Kasumi-1 (cell line): ENCODE measurements around the gene CSTF3.
"Not testable (repeated sequence)": the region's sequence is repeated elsewhere in the genome, so short reads cannot be mapped to it uniquely, and the experiment has no call there.

ENCODE experiments used
- DNase-seq, 2 experiments: peaks; one replicate each; lab custom pipeline; 2025; lab: John Stamatoyannopoulos, UW

Gene CSTF3

DNA sequence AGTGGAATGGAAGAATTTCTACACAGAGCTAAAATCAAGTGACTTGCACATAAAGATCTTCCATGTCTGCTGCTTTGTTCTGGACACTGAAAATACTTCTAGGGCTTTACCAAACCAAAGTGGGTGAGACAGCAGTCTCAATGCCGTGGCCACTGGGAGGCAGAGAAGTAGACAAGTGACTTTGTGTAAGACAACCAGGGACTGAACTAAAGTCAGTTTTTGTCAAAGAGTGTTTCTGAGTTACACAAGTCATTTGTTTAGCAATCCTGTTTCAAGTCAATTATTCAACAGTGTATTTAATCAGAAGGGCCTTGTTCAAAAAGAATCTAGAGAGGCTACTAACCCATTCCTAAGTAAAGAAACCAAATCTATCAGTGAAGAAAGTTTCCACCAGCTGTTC is 75.3 kb downstream of the CSTF3 start:
- no peak for DNase-seq

DNA sequence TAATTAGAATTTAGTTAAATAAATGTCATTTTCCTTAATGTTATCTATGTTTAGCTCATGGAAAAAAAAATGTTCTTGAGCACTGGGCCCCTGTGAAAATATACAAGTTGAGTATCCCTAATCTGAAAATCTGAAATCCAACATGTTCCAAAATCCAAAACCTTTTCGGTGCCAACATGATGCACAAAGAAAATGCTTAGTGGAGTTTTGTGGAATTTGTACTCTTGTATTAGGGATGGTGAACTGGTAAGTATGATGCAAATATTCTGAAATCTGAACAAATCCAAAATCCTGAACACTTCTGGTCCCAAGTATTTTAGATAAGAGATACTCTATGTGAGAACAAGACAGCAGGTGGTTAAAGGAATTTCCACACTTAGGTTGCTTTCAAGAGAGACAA is 77.4 kb downstream of the CSTF3 start:
- DNase-seq: no peak

DNA sequence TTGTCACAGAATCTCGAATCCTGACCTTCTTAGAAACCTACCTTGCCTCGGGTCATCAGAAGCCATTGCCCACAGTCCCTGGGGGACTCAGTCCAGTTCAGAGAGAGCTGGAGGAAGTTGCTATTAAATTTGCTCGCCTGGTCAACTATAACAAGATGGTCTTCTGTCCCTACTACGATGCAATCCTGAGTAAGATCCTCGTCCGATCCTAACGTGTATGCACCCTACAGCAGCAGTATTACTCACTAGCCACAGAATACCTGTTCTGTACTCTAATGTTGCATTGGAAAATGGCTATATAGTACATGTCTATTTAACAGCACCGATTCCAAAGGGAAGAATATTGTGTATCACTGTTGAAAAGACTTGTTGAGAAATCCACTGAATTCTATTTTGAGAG is 88.8 kb downstream of the CSTF3 start:
- no peak for DNase-seq

DNA sequence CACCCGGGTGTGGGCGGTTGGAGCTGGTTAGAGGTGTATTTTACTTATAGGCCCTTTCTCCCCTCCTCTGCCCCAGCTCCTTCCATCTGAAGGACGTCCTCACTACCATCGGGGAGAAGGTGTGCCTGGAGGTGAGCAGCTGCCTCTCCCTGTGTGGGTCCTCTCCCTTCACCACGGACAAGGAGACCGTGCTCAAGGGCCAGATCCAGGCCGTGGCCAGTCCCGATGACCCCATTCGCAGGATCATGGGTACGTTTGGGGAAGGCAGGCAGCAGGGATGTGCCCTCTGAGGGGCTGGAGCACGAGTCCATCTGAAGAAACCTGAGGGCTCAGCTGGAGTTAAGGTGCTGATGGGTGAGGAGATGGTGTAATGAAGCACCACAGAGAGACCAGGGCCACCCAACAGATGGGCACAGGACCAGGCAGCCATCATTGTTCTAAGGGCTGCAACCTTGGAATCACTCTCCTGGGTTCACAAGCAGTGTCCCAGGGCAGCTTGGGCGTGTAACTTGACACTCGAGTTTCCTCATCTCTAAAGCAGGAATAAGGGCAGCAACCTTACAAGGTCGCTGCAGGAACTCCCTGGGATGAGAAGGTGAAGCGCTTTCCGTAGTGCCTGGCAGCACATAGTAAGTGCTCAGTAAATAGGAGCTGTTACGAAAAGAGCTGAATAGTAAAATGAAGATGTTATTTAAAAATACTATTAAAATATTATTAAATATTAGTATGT is 92.5 kb downstream of the CSTF3 start:
- no peak for DNase-seq

DNA sequence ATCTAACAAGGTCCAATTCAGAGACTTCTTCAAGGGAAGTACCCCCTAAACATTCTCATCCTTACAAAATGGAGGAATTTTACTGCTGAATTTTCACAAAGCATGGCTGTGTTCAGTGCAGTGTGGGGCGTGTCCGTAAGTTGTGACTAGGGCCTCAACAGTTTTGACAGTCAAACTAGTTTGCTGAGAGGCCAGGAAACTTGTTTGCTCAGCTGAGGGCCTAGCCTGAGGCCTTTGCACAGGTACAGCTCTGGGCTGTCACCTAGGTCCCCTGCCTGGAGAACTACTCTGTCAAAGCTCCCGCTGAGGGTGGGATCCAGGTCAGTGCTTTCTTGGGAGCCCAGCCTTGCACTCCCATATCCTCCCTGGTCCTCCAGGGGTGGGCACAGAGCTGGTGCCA is 94.0 kb downstream of the CSTF3 start:
- no peak for DNase-seq

DNA sequence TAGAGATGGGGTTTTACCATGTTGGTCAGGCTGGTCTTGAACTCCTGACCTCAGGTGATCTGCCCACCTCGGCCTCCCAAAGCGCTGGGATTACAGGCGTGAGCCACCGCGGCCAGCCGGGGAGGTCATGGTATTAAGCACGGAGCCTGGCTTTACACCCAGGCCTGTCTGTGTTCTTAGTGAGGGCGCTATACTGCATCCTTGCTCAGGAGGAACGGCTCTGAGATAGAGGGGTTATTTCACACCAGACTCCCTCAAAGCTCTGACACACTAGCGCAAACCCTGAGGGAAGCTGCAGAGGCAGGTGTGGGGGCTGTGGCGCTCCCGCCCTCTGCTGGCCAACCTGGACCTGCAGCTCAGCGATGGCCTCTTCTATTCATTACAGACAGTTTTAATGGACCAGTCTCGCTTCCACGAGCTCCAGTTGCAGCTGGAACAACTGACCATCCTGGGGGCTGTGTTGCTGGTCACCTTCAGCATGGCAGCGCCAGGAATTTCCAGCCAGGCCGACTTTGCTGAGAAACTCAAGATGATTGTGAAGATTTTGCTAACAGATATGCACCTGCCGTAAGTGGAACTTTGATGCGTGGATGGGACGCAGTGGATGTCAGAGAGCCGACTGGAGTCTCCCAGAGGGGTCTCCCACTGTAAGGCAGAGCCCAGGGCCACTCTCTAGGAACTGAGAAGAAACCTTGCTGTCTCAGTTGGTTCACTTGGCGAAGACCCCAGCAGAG is 95.7 kb downstream of the CSTF3 start:
- peak; percentile 72 to 73 for DNase-seq

DNA sequence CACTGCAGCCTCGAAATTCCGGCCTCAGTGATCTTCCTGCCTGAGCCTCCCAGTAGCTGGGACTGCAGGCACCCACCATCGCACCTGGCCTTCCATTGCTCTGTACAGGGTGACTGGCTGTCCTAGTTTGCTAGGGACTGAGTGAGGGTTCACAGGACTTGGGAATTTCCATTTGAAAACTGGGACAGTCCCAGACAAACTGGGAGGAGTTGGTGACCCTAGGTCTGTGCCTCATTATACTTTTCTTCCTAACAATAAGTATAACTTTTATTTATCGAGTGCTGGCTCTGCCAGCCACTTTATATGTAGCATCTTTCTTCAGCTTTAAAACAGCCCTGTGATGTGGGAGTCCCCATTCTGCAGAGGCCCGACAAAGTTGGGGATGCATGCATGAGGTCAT is 96.4 kb downstream of the CSTF3 start:
- DNase-seq: no peak

DNA sequence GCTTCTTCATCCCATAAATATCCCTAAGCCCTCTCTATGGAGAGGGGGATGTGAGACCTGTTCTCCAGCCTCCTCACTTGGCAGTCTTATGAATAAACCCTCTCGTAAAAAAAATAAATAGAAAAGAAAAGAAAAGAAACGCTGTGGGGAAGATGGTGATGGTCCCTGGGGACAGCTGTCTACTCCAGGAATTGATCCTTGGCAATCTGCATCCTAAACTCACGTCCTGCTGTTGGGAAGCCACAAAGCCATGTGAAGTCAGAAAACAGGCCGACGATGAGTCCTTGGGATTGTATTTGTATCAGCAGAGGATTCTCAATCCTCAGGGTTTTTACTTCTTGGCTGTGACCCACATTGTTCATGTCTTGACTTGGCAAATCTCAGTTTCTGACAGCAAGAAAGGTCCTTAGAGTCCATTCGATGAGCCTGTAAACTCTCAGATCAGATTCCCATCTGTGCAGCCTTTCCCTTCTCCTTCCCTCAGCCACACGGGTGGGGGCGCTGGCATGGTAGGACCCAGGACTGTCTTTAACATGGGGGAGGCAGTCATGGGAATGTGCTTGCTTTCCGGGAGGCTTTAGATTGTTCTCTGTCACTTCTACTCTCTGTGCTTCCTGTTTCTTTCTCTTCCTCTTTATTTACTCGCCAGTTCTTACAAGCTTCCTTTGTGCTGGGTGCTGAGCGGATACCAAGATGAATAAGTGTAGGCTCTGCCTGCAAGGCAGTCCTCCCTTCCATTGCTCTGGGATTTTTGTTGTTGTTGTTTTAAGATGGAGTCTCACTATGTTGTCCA is 97.1 kb downstream of the CSTF3 start:
- peak; percentile 61 to 68 for DNase-seq

DNA sequence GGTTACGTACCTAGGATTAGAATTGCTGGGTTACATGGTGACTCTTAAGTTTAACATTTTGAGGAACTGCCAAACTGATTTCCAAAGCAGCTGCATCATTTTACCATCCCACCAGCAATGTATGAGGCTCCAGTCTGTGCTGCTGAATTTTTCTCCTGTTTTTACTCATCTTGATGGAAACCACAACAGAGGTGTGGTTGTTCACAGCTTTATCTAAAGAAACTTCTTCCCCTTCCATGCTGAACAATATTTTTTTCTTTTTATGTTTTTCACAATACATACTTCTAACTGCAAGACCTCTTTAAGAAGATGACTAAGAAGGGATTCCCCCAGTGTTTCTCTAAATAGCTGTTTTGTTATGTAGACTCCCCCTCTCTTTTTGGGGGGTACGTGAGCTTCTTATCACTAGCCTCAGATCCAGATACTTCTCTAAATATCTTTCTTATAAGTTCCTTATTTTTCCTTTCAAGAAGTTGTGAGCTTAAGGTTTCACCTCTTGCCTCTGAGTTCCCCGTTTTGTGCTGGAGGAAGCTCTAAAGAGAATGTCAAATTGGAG is 97.9 kb downstream of the CSTF3 start:
- peak; percentile 69 to 72 for DNase-seq

DNA sequence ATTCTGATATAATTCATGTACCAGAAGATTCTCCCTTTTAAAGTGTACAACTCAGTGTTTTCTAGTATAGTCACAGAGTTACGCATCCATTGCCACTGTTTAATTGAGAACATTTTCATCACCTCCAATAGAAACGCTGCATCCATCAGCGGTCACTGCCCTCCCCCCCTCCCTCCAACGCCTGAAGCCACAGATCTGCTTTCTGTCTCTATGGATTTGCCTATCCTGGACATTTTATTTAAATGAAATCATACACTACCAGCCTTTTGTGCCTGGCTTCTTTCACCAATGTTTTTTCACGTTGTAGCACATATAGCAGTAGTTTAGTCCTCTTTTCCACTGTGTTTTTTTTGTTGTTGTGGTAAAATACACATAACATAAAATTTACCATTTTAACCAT is 99.1 kb downstream of the CSTF3 start:
- no peak for DNase-seq

DNA sequence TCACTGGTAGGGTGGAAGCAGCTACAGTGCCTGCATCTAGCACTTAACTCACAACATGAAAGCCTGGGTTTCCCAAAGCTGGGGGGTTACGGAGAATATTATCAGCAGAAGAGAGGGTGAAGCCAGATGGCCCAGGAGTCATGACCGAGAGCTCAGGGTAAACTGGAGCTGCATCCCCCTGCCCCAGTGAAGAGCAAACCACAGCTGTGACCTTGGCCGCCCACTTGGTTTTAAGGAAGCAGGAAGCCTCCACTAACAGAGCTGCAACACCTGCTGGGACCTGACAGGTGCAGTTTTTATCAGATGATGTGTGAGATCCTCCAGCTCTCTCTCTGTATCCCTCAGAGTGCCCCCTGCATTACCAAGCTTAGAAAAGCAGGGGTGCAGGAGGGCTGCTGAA is 101.0 kb downstream of the CSTF3 start:
- no peak for DNase-seq

DNA sequence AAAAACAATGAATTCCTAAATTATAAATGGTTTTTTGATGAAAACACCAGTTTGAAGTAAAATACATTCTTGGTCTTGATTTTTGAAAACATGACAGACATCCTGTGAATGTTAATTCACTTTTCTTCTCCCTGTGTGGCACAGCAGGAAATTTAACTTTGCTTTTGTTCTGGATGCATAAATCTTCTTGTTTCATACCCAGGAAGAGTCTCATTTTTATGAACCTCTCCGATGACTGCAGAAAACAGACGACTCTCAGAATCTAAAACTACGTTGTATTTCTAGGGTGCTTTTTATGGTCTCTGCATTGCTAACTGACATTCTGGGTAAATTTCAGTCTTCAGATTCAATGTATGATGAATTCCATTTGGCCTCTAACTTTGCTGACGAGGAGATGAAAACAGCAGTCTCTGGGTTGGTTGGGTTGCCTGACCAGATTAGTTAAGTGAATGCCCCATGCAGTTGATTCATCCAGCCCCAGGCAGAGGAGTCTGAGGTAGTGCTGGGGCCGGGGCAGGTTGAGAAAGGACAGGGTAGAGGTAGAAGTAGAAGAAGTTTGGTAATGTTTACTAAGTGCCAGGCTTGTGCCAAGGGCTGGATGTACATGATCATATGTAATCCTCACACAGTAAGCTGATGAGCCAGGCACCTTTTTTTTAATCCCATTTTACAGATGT is 101.8 kb downstream of the CSTF3 start:
- no peak for DNase-seq

DNA sequence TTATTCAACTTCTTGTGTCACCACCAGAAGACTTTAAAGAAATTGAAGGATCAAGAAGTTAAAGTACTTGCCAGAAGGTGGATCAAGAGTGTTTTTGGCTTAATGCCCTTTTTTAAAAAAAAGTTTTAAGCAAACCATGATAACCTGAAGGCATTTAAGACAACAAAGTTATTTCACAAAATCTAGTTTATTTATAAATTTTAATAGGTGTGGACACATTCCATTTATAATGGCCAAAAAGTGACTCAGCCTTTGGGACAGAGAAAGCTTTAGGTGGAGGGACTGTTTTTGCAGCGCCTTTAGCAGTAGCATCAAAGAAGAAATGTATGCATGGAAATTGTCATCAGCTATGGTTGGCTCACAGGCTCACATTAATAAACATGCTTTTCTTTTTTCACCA is 104.0 kb downstream of the CSTF3 start:
- no peak for DNase-seq

DNA sequence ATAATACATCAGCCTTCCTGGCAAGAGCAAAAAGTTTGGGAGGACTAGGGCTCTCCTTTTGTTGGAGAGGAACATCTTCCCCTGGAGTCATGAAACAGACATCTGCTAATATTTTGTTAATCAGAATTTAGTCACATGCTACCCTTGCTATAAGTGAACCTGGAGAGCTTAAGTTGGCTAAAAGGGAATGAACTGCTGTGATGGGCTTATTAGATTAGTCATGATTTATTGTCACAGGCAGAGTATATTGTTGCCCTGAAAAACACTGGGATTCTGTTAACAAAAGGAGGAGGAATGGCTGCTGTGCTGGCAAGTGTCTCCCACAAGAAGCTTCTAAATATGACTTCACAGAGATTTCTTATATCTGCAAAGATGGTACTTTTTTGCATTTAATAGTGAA is 105.9 kb downstream of the CSTF3 start:
- DNase-seq: no peak

DNA sequence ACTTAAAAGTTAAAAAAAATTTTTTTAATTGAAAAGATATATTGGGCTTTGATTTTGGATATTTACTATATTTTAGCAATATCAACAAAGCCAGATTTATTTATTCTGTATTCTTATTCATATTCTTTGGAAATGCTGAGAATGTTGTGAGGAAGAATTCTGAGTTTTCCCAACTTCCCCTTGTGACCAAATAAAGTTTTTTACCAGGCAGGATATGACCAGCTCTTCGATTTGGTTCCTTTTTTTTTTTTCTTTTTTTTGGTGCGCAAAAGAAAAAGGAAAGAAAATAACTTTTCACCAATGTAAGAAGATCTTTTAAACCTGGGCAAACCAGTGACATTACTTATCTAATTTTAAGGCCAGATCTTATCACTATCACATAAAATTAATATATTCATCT is 109.0 kb downstream of the CSTF3 start:
- DNase-seq: no peak

DNA sequence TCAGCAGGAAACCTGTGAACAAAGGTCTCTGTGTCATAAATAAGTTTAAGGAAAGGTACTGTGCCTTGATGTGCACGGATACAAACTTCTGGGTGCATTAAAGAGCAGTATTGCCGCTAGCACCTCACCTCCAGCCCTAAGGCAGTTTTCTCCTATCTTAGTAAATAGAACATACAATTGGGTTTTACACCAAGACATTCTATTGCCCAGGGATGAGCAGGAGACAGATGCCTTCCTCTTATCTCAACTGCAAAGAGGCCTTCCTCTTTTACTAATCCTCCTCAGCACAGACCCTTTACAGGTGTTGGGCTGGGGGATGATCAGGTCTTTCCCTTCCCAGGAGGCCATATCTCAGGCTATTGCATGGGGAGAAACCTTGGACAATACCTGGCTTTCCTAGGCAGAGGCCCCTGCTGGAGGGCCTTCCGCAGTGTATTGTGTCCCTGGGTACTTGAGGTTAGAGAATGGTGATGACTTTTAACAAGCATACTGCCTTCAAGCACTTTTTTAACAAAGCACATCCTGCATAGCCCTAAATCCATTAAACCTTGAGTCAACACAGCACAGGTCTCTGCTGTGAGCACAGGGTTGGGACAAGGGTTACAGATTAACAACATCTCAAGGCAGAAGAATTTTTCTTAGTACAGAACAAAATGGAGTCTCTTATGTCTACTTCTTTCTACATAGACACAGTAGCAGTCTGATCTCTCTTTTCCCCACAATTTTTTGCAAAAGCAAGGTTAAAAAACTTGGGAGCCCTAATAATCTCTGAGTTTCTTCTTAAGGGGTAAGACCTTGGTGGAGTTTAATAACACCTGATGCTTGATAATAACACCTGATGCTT is 111.5 kb downstream of the CSTF3 start:
- not testable (repeated sequence) for DNase-seq

DNA sequence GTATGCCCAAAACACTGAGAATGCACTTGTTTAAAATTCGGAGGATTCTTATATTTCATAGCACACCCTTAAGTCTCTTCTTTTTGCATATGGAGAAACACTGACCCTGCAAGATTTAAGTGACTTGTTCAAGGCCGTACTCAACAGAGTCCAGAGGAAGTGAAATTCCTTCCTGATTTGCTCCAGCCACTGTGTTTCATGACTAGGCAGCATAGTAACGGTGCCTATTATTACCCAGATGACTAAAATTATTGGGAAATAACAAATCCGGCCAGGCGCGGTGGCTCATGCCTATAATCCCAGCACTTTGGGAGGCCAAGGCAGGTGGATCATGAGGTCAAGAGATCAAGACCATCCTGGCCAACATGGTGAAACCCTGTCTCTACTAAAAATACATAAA is 112.6 kb downstream of the CSTF3 start:
- not testable (repeated sequence) for DNase-seq

DNA sequence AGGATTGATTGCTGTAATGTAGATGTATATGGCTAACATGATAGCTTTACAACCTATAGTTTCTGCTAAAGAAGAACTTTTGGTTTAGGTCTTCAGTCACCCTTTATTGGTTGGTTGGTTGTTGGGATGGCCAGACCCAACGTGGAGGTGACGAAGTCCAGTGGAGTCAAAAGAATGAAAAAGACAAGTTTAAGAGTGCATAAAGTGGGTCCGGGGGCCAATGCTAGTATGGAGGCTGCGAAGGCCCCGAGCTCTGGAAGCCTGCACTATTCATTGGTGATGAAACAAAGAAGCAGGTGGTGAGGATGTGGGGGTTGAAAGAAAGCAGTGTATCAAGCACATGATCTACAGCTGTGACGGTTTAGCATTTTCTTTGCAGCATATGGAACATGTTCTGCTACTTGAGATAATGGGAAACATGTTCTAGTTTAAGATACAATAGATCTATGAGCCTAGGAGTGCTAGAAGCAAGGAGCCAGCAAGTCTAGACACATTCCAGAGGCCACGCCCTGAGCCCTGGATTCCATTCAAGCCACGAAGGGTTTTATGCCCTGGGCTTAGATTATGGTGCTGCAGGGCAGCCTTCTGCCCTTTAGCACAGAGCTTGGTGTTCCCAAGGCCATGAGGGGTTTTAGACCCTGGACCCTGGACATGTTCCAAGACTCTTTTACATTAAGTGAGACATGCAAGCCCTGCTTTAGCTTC is 115.6 kb downstream of the CSTF3 start:
- no peak for DNase-seq

DNA sequence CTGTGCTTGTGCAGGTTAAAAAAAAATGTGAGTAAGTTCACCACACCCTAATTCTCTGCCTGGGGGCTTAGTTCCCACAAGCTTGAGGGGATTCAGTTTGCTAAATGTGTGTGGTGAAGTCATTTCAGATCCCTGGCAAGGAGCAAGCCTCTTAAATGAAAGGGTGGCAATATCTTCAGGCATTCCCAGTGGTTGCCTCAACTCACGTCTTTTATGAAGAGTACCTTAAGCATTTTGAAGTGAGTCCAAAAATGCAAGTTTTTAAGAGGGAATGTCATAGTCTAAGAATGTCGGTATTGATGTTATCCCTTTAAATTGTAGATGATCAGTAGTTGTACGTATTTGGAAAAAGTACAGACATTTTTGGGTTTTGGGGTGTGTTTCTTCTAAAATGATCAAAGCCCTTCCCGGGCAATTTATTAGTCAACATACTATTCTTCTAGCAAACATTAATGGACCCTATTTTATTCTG is 117.0 kb downstream of the CSTF3 start:
- DNase-seq: no peak

DNA sequence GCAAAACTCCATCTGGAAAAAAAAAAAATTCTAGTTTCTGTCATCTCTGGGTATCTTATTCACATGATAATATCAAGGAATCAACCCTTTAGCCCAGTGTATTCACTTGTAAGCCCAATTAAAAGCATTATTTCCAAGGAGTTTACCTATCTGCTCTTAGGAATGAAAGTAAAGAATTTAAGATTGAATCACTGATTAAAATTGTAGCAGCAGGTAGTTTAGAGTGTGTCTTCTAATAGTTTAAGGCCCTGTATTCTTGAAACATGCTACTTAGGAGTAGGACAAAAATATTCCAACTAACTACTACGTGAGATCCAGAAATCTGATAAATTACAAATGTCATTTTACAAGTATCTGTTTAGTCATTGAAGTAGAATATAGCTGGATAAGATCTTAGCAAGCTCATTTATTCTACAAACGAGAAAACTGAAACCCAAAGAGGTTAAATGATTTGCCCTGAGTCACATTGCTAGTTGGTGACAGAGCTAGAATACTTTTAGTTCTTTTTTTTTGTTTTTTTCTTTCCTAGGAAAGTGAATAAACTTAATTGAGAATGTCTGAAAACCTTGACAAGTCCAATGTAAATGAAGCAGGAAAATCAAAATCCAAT is 118.0 kb downstream of the CSTF3 start:
- no peak for DNase-seq
